ENCODE measurements around the gene PPP4R3A.
"Not testable (repeated sequence)": the region's sequence is repeated elsewhere in the genome, so short reads cannot be mapped to it uniquely, and the experiment has no call there.

Gene PPP4R3A

GRCh38 chr14:91501951-91502930 is 7.9 kb downstream of the PPP4R3A start:
- DNase-seq: no peak

- no peak for DNase-seq
Observed at GRCh38 chr14:91501348-91501747, 8.8 kb downstream of the PPP4R3A start.

- no peak for DNase-seq
Observed at GRCh38 chr14:91496790-91497189, 13.3 kb downstream of the PPP4R3A start.

GRCh38 chr14:91494392-91495065 is 15.6 kb downstream of the PPP4R3A start:
- DNase-seq: not testable (repeated sequence)

GRCh38 chr14:91493169-91493568 is 16.9 kb downstream of the PPP4R3A start:
- no peak for DNase-seq

GRCh38 chr14:91484744-91485143 is 25.4 kb downstream of the PPP4R3A start:
- DNase-seq: no peak

- no peak for DNase-seq
Observed at GRCh38 chr14:91484186-91484585, 25.9 kb downstream of the PPP4R3A start.

- no peak for DNase-seq
Observed at GRCh38 chr14:91482263-91483013, 27.7 kb downstream of the PPP4R3A start.

- DNase-seq: no peak
Observed at GRCh38 chr14:91477388-91477787, 32.7 kb downstream of the PPP4R3A start.

- DNase-seq: no peak
Observed at GRCh38 chr14:91473046-91473445, 37.1 kb downstream of the PPP4R3A start.

GRCh38 chr14:91470216-91470615 is 39.9 kb downstream of the PPP4R3A start:
- no peak for DNase-seq

- DNase-seq: peak; percentile 97
Observed at GRCh38 chr14:91466192-91466591, 43.9 kb downstream of the PPP4R3A start.

GRCh38 chr14:91464615-91465205 is 45.4 kb downstream of the PPP4R3A start:
- DNase-seq: no peak

- no peak for DNase-seq
Observed at GRCh38 chr14:91458612-91459011, 51.5 kb downstream of the PPP4R3A start.

- DNase-seq: no peak
Observed at GRCh38 chr14:91456283-91456682, 53.8 kb downstream of the PPP4R3A start.

- no peak for DNase-seq
Observed at GRCh38 chr14:91454580-91454979, 55.5 kb downstream of the PPP4R3A start.

- no peak for DNase-seq
Observed at GRCh38 chr14:91454155-91454554, 56.0 kb downstream of the PPP4R3A start.

GRCh38 chr14:91453744-91454143 is 56.4 kb downstream of the PPP4R3A start:
- no peak for DNase-seq

GRCh38 chr14:91444335-91445020 is 65.6 kb downstream of the PPP4R3A start:
- DNase-seq: no peak

- no peak for DNase-seq
Observed at GRCh38 chr14:91439345-91439744, 70.8 kb downstream of the PPP4R3A start.

GRCh38 chr14:91438845-91439244 is 71.3 kb downstream of the PPP4R3A start:
- DNase-seq: no peak

GRCh38 chr14:91436266-91436665 is 73.8 kb downstream of the PPP4R3A start:
- not testable (repeated sequence) for DNase-seq
